Activated CD4-positive, alpha-beta T cell treated with anti-CD3 and anti-CD28 coated beads, Interleukin-2, amount 50 U/mL, for 4 hours (primary cell): Measurements from ENCODE around the gene TGFA.

Experiments used
- DNase-seq, 2 experiments: peaks; one replicate each; pipeline ENCODE4 v3.0.0-alpha.2; 2020

Gene TGFA

GRCh38 chr2:70552501-70553333 lies 909 bp downstream of the TGFA start:
- no peak for DNase-seq

- DNase-seq = no peak
Measured at GRCh38 chr2:70551167-70551566, 2.5 kb downstream of the TGFA start.

GRCh38 chr2:70549962-70550361 lies 3.7 kb downstream of the TGFA start:
- no peak for DNase-seq

GRCh38 chr2:70549064-70549710 lies 4.4 kb downstream of the TGFA start:
- DNase-seq = no peak

- DNase-seq = no peak
Measured at GRCh38 chr2:70548233-70548632, 5.4 kb downstream of the TGFA start.

- DNase-seq = no peak
Measured at GRCh38 chr2:70546885-70547284, 6.7 kb downstream of the TGFA start.

GRCh38 chr2:70546376-70546775 lies 7.2 kb downstream of the TGFA start:
- DNase-seq = no peak

- DNase-seq = no peak
Measured at GRCh38 chr2:70541481-70542020, 12.1 kb downstream of the TGFA start.

- DNase-seq = no peak
Measured at GRCh38 chr2:70537840-70538239, 15.8 kb downstream of the TGFA start.

- DNase-seq = no peak
Measured at GRCh38 chr2:70536517-70537055, 17.0 kb downstream of the TGFA start.

GRCh38 chr2:70535573-70535972 lies 18.1 kb downstream of the TGFA start:
- no peak for DNase-seq

GRCh38 chr2:70534183-70534836 lies 19.3 kb downstream of the TGFA start:
- no peak for DNase-seq

GRCh38 chr2:70532244-70532935 lies 21.2 kb downstream of the TGFA start:
- no peak for DNase-seq

- no peak for DNase-seq
Measured at GRCh38 chr2:70531419-70532086, 22.1 kb downstream of the TGFA start.

GRCh38 chr2:70529610-70530009 lies 24.0 kb downstream of the TGFA start:
- DNase-seq = no peak

- no peak for DNase-seq
Measured at GRCh38 chr2:70528929-70529328, 24.7 kb downstream of the TGFA start.

GRCh38 chr2:70528276-70528675 lies 25.4 kb downstream of the TGFA start:
- DNase-seq = no peak

- DNase-seq = no peak
Measured at GRCh38 chr2:70527447-70528080, 26.1 kb downstream of the TGFA start.

- DNase-seq = no peak
Measured at GRCh38 chr2:70526126-70526525, 27.5 kb downstream of the TGFA start.

- no peak for DNase-seq
Measured at GRCh38 chr2:70525032-70525431, 28.6 kb downstream of the TGFA start.
